ENCODE results near the gene PWWP2A. TPM values are rescaled to one million over a fixed set of nuclear protein-coding genes. Genes with fewer than 3 reads are reported as not detected.

Gene PWWP2A, protein sequence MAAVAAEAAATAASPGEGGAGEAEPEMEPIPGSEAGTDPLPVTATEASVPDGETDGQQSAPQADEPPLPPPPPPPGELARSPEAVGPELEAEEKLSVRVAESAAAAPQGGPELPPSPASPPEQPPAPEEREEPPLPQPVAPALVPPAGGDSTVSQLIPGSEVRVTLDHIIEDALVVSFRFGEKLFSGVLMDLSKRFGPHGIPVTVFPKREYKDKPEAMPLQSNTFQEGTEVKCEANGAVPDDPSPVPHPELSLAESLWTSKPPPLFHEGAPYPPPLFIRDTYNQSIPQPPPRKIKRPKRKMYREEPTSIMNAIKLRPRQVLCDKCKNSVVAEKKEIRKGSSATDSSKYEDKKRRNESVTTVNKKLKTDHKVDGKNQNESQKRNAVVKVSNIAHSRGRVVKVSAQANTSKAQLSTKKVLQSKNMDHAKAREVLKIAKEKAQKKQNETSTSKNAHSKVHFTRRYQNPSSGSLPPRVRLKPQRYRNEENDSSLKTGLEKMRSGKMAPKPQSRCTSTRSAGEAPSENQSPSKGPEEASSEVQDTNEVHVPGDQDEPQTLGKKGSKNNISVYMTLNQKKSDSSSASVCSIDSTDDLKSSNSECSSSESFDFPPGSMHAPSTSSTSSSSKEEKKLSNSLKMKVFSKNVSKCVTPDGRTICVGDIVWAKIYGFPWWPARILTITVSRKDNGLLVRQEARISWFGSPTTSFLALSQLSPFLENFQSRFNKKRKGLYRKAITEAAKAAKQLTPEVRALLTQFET
- total RNA-seq = 7.9 and 10.7 TPM in 2 replicates

DNA sequence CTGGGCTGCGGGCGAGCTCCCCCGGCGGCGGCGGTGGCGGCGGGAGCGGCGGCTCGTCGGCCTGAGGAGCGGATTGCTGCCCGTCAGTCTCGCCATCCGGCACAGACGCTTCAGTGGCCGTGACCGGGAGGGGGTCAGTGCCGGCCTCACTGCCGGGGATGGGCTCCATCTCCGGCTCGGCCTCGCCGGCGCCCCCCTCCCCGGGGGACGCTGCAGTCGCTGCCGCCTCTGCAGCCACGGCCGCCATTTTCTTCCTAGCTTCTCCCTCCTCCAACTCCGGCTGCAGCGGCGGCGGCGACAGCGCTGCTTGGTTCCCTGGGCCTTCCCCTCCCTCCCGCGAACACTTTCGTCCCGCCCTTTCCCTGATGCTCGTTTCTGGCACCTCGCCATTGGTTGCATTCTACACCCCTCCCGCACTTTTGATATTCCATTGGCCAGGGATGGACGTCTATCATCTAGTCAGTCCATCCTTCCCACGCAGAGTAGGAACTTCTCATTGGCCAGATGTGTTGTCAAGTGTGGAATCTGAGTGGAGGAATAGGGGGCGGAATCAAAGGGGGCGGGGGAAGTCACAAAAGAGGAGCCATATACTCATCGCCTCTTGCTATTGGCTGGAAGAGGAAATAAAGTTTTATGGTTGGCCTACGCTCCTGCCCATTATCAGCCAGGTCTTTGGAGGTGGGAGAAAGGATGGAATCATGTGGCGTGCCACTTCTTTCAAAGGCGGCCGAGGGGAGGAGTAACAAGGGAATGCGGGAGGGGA is at the start of gene PWWP2A:
TSS of gene PWWP2A (minus strand) at position 309 of the 763 bp plus-strand sequence. CDS start at position 247, 62 bp downstream.

Other genes starting within 250 kb of the PWWP2A start
- not detected in 2 replicates for gene ADRA1B, start 203.0 kb downstream of the PWWP2A start, total RNA-seq
- gene TTC1, start 110.3 kb downstream of the PWWP2A start, total RNA-seq = 25.1 and 41.3 TPM in 2 replicates
- not detected in 2 replicates for gene FABP6, start 110.1 kb upstream of the PWWP2A start, total RNA-seq
- under 0.01 and 0.09 TPM in 2 replicates for gene CCNJL, start 193.1 kb upstream of the PWWP2A start, total RNA-seq